ENCODE results near the gene ABCC3.

ABCC3 gene

DNA sequence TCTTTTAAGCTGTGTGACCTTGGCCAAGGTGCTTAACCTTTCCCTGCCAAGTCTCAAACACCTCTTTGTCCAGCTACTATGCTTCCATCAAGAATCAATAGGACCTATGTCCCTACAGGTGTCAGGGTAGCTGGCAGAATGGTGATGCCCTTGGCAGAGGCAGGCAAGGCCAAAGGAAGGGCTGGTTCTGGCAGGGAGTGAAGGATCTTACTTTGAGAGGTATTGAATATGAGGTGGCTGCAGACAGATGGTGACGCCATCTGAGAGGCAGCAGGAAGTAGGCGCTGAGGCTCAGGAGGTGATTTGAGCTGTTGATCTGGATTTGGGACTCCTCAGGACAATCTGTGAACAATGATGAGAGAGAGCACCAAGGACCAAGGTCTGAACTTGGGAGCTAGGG, 12.5 kb downstream of the ABCC3 start:
- H3K27ac ChIP-seq = no peak overlapping the region

DNA sequence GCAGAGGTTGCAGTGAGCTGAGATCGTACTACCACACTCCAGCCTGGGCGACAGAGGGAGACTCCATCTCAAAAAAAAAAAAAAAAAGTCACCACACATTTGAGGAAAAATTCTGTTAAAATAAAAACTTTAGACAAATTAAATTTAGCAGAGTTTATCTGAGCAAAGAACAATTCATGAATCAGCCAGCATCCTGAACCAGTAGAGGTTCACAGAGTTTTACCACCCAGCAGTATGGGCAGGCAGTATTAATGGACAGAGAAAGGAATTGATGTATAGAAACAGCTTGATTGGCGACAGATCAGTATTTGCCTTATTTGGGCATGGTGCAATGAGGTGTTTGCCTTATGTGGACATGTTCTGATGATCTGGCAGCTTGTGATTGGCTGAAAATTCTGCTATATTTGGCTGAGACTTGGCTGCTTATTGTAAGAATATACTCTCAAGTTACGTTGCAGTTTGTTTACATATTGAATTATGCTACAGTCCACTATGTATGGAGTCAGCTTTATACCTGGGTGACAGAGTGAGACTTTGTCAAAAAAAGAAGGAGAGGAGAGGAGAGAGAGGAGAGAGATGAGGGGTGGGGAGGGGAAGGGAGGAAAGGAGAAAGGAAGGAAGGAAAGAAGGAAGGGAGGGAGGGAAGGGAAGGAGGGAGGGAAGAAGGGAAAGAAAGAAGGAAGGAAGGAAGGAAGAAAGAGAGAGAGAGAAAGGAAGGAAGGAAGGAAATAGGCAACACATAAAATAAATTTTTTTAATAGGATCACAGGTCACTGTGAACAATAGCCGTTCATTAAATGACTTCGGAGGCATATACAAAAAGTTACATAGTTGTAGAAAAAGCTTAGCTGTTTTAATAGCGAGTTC, 14.6 kb downstream of the ABCC3 start:
- no peak for TF ChIP-seq ZFX (IDR thresholded peaks at IDR 0.05)
- TF ChIP-seq, protein P1, sequence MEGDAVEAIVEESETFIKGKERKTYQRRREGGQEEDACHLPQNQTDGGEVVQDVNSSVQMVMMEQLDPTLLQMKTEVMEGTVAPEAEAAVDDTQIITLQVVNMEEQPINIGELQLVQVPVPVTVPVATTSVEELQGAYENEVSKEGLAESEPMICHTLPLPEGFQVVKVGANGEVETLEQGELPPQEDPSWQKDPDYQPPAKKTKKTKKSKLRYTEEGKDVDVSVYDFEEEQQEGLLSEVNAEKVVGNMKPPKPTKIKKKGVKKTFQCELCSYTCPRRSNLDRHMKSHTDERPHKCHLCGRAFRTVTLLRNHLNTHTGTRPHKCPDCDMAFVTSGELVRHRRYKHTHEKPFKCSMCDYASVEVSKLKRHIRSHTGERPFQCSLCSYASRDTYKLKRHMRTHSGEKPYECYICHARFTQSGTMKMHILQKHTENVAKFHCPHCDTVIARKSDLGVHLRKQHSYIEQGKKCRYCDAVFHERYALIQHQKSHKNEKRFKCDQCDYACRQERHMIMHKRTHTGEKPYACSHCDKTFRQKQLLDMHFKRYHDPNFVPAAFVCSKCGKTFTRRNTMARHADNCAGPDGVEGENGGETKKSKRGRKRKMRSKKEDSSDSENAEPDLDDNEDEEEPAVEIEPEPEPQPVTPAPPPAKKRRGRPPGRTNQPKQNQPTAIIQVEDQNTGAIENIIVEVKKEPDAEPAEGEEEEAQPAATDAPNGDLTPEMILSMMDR (conservative IDR thresholded peaks at IDR 0.05) = no peak
- no peak overlapping the region for H3K27ac ChIP-seq

More for the DNA sequence above, 12.5 kb downstream of the ABCC3 start:
- TF ChIP-seq ZFX (IDR thresholded peaks at IDR 0.05) = no peak
- TF ChIP-seq, protein P1 (conservative IDR thresholded peaks at IDR 0.05) = no peak

DNA sequence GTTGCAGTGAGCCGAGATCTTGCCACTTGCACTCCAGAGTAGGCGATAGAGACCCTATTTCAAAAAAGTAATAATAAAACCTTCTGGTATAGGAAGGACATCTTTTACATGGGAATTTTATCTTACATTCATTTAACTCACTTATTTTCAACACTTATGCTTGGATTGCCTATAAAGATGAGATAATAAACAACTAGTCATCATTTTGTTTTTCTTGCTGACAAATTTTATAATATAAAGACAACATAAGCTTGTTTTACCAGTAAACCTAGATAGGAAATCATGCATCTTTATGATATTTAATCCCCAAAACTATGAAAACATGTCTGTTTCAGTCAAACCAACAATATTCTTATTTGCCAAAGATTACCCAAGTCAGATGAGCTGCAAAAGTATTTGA, 17.0 kb downstream of the ABCC3 start:
- no peak overlapping the region for H3K27ac ChIP-seq
- TF ChIP-seq, protein P1 (conservative IDR thresholded peaks at IDR 0.05) = no peak
- TF ChIP-seq ZFX (IDR thresholded peaks at IDR 0.05) = no peak

- TF ChIP-seq, protein P1 (conservative IDR thresholded peaks at IDR 0.05) = no peak
- no peak for TF ChIP-seq ZFX (IDR thresholded peaks at IDR 0.05)
- H3K27ac ChIP-seq = no peak overlapping the region
Measured at GRCh38 chr17:50653738-50654137, 19.1 kb downstream of the ABCC3 start.

DNA sequence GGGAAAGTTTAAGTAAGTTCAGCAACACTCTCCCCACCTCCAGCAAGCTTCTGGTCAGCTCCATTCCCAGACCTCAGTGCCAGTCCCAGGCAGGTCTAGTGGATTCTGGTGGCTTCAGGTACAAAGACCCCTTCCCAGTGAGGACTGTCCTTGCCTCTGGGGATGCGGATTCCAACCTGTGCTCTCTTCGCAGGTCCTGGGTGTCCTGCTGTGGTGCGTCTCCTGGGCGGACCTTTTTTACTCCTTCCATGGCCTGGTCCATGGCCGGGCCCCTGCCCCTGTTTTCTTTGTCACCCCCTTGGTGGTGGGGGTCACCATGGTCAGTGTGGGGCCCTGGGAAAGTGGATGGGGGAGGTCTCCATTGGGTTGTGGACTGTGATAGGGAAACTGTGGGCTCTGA, 21.8 kb downstream of the ABCC3 start:
- no peak for TF ChIP-seq ZFX (IDR thresholded peaks at IDR 0.05)
- TF ChIP-seq, protein P1 (conservative IDR thresholded peaks at IDR 0.05) = no peak
- H3K27ac ChIP-seq = no peak overlapping the region

GRCh38 chr17:50657054-50657453, 22.4 kb downstream of the ABCC3 start:
- TF ChIP-seq, protein P1 (conservative IDR thresholded peaks at IDR 0.05) = no peak
- no peak for TF ChIP-seq ZFX (IDR thresholded peaks at IDR 0.05)
- no peak overlapping the region for H3K27ac ChIP-seq

GRCh38 chr17:50657627-50658026, 22.9 kb downstream of the ABCC3 start:
- no peak overlapping the region for H3K27ac ChIP-seq
- TF ChIP-seq, protein P1 (conservative IDR thresholded peaks at IDR 0.05) = no peak
- TF ChIP-seq ZFX (IDR thresholded peaks at IDR 0.05) = no peak
